Liver (tissue), 9 donors: Measurements from ENCODE around the gene CDC40. TPM values are rescaled to one million over a fixed set of nuclear protein-coding genes. Genes with fewer than 3 reads are reported as not detected.
"Not testable (repeated sequence)": the region's sequence is repeated elsewhere in the genome, so short reads cannot be mapped to it uniquely, and the experiment has no call there.

Source experiments
- DNase-seq: peaks from one replicate; pipeline ENCODE4 v3.0.0-alpha.2; 2017; ENCODE audit warnings: low spot score
- H3K27ac ChIP-seq, 2 donors: one replicate each; pipeline ENCODE4 v1.7.0; 2013; ENCODE audit warnings: inconsistent platforms in 2 of 2, low read length in 2 of 2, control low read depth in 1 of 2, low read depth in 1 of 2, mild to moderate bottlenecking in 1 of 2
- H3K27me3 ChIP-seq, 4 donors: one replicate each; pipeline versions ENCODE4 v1.6.1 to v1.7.0; 2013; ENCODE audit warnings: low read length in 3 of 4, inconsistent platforms in 1 of 4, mild to moderate bottlenecking in 1 of 4, moderate library complexity in 1 of 4; ENCODE audit not compliant: control insufficient read depth in 4 of 4, insufficient read depth in 4 of 4
- H3K36me3 ChIP-seq, 4 donors: one replicate each; pipeline versions ENCODE4 v1.6.1 to v1.7.0; 2013; ENCODE audit warnings: low read length in 3 of 4, mild to moderate bottlenecking in 3 of 4, low read depth in 1 of 4, moderate library complexity in 1 of 4; ENCODE audit not compliant: control insufficient read depth in 4 of 4, insufficient read depth in 3 of 4
- H3K4me1 ChIP-seq, 4 donors: one replicate each; pipeline versions ENCODE4 v1.6.1 to v1.7.0; 2013; ENCODE audit warnings: low read length in 3 of 4, mild to moderate bottlenecking in 3 of 4, moderate library complexity in 1 of 4; ENCODE audit not compliant: control insufficient read depth in 4 of 4, insufficient read depth in 4 of 4
- H3K4me3 ChIP-seq, 3 donors: one replicate each; pipeline versions ENCODE4 v1.6.1 to v1.7.0; 2013; ENCODE audit warnings: low read length in 3 of 3, control low read depth in 1 of 3, low read depth in 1 of 3, mild to moderate bottlenecking in 1 of 3
- H3K9ac ChIP-seq, 2 donors: one replicate each; pipeline ENCODE4 v1.7.0; 2013; ENCODE audit warnings: low read length in 2 of 2, mild to moderate bottlenecking in 2 of 2, moderate library complexity in 2 of 2, control low read depth in 1 of 2, low read depth in 1 of 2
- H3K9me3 ChIP-seq, 4 donors: one replicate each; pipeline versions ENCODE4 v1.6.1 to v1.7.0; 2013; ENCODE audit warnings: low read length in 3 of 4; ENCODE audit not compliant: control insufficient read depth in 4 of 4
- EGR1 ChIP-seq, 2 donors: IDR thresholded peaks; 2 replicates each; pipeline ENCODE4 v1.6.1; 2016 to 2018; ENCODE audit warnings: antibody characterized with exemption in 2 of 2, low read depth in 2 of 2
- FOXA1 ChIP-seq: IDR thresholded peaks from 2 replicates; pipeline ENCODE4 v1.6.1; 2016; ENCODE audit warnings: antibody characterized with exemption
- FOXA2 ChIP-seq: IDR thresholded peaks from 2 replicates; pipeline ENCODE4 v1.6.1; 2016; ENCODE audit warnings: antibody characterized with exemption
- GABPA ChIP-seq, 2 donors: IDR thresholded peaks in 1 of 2; conservative IDR thresholded peaks in 1 of 2; 2 replicates each; pipeline ENCODE4 v1.6.1; 2016; ENCODE audit warnings: antibody characterized with exemption in 2 of 2, mild to moderate bottlenecking in 1 of 2, moderate library complexity in 1 of 2
- HNF4A ChIP-seq, 2 donors: conservative IDR thresholded peaks; 2 replicates each; pipeline ENCODE4 v1.6.1; 2016; ENCODE audit warnings: antibody characterized with exemption in 2 of 2, mild to moderate bottlenecking in 2 of 2
- HNF4G ChIP-seq: IDR thresholded peaks from 2 replicates; pipeline ENCODE4 v1.6.1; 2016; ENCODE audit warnings: antibody characterized with exemption
- JUND ChIP-seq, 2 donors: IDR thresholded peaks; 2 replicates each; pipeline ENCODE4 v1.6.1; 2016; ENCODE audit warnings: antibody characterized with exemption in 2 of 2
- NR2F2 ChIP-seq: IDR thresholded peaks from 2 replicates; pipeline ENCODE4 v1.6.1; 2016; ENCODE audit warnings: antibody characterized with exemption
- RAD21 ChIP-seq, 2 donors: IDR thresholded peaks; 2 replicates each; pipeline ENCODE4 v1.6.1; 2016; ENCODE audit warnings: antibody characterized with exemption in 2 of 2, mild to moderate bottlenecking in 2 of 2
- RXRA ChIP-seq, 2 donors: IDR thresholded peaks; 2 replicates each; pipeline ENCODE4 v1.6.1; 2017 to 2018; ENCODE audit warnings: antibody characterized with exemption in 2 of 2, mild to moderate bottlenecking in 1 of 2
- SP1 ChIP-seq: IDR thresholded peaks from 2 replicates; pipeline ENCODE4 v1.6.1; 2018; ENCODE audit warnings: antibody characterized with exemption, mild to moderate bottlenecking
- TAF1 ChIP-seq: conservative IDR thresholded peaks from 2 replicates; pipeline ENCODE4 v1.6.1; 2016; ENCODE audit warnings: antibody characterized with exemption, mild to moderate bottlenecking
- YY1 ChIP-seq: IDR thresholded peaks from 2 replicates; pipeline ENCODE4 v1.6.1; 2016; ENCODE audit warnings: antibody characterized with exemption, mild to moderate bottlenecking
- WGBS: extraction: QIAGEN DNeasy Blood & Tissue Kit; methylation state at CpG from one replicate; pipeline ENCODE4 v1.1.7; 2013; 5-methylcytosine and 5-hydroxymethylcytosine counted together
- polyA plus RNA-seq, 2 donors: library from polyadenylated mRNA; stranded (reverse) in 1 of 2; unstranded in 1 of 2; fragments of 200-250 nt in 1 of 2; fragments of >200 nt in 1 of 2; fragmentation: Nextera tagmentation in 1 of 2; extraction: Ambion mirVana in 1 of 2; gene quantifications; one replicate each; pipeline versions ENCODE4 v1.2.1 to v1.2.3, GENCODE V29; 2013 to 2015
- total RNA-seq, 2 donors: library from RNA; depleted of rRNA; stranded (reverse); fragments of >200 nt; gene quantifications; one replicate each; pipeline ENCODE4 v1.2.3, GENCODE V29; 2014
- TF ChIP-seq, protein P1 (sequence below): IDR thresholded peaks from 2 replicates; pipeline ENCODE4 v1.6.1; 2016; ENCODE audit warnings: antibody characterized with exemption
- TF ChIP-seq, protein P2 (sequence below): IDR thresholded peaks from 2 replicates; pipeline ENCODE4 v1.6.1; 2016; ENCODE audit warnings: antibody characterized with exemption
- TF ChIP-seq, protein P3 (sequence below): IDR thresholded peaks from 2 replicates; pipeline ENCODE4 v1.6.1; 2016; ENCODE audit warnings: antibody characterized with exemption
- TF ChIP-seq, protein P4 (sequence below): fragments of 150-350 bp; IDR thresholded peaks from 2 replicates; pipeline ENCODE4 v1.5.1; 2017; ENCODE audit warnings: improper control_type of control experiment, low read depth, low read length; ENCODE audit not compliant: missing input control
- TF ChIP-seq, protein P5 (sequence below): IDR thresholded peaks from 2 replicates; pipeline ENCODE4 v1.6.1; 2016; ENCODE audit warnings: antibody characterized with exemption, mild to moderate bottlenecking
- donor health status: healthy.
- donor health status: healthy.
- donor health status: healthy.
- donor health status: healthy.
- donor health status: healthy.

Gene CDC40
- total and polyA plus RNA-seq, 4 donors: 6.7 to 19.8 (median 13.3) TPM

DNA sequence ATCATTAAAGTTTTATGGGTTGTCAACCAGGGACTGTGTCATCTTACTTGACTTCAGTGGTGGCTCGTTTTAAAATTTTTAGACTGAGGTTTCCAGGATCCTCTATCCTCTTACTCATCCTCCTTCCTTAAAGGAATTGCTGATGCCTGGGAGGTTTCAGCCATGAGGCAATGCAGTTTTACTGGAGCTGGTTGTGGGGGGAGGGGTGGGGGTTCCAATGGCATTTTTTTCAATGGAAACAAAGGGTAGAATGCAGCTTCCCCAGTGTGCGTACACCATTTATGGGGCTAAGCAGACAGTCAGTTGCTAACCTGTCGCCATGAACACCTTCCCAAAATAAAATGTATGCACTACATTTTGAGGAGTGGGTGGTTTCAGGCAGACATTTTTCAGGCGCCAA is 89.9 kb downstream of the CDC40 start:
- no peak for DNase-seq
- H3K4me3 ChIP-seq: no peak overlapping the region
- WGBS: 78% methylated on average over 4 of the region's 4 CpGs
- no peak overlapping the region for H3K27ac ChIP-seq
- H3K4me1 ChIP-seq: no peaks in the 10 kb centered on the region
- no peaks in the 10 kb centered on the region for H3K27me3 ChIP-seq
- H3K36me3 ChIP-seq: no peaks in the 10 kb centered on the region
- TF ChIP-seq, protein P1, sequence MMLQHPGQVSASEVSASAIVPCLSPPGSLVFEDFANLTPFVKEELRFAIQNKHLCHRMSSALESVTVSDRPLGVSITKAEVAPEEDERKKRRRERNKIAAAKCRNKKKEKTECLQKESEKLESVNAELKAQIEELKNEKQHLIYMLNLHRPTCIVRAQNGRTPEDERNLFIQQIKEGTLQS: no peak
- no peak for TF ChIP-seq FOXA1
- no peak for TF ChIP-seq TAF1
- no peak for TF ChIP-seq SP1
- no peak for TF ChIP-seq RXRA (IDR thresholded peaks at IDR 0.05)
- H3K9ac ChIP-seq: no peak overlapping the region
- H3K9me3 ChIP-seq: no peaks in the 10 kb centered on the region

DNA sequence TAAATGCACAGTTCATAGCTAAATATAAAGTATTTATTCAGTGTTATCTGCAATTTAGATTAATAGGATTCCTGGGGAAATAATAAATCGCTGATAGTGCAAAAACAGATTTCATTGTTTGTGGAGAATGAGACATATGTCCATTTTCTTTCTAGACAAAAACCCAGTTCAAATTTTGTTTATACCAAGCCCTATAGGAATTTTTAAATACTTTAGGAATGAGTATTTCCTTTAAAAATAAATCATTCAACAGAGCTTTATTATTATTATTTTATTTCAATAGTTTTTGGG is 91.5 kb downstream of the CDC40 start:
- Histone ChIP-seq H3K27ac (no peak overlapping the region), H3K4me1 (no peaks in the 10 kb centered on the region), H3K27me3 (no peaks in the 10 kb centered on the region), H3K4me3 (no peak overlapping the region), H3K9me3 (no peaks in the 10 kb centered on the region), H3K9ac (no peak overlapping the region), H3K36me3 (no peaks in the 10 kb centered on the region)
- no peak for DNase-seq
- no peak for TF ChIP-seq HNF4A (conservative IDR thresholded peaks at IDR 0.05)
- no peak for TF ChIP-seq RXRA (IDR thresholded peaks at IDR 0.05)
- TF ChIP-seq EGR1 (IDR thresholded peaks at IDR 0.05; ENCODE audit: low read depth in 2 of 2): no peak
- TF ChIP-seq, protein P2, sequence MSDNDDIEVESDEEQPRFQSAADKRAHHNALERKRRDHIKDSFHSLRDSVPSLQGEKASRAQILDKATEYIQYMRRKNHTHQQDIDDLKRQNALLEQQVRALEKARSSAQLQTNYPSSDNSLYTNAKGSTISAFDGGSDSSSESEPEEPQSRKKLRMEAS: no peak
- TF ChIP-seq JUND (IDR thresholded peaks at IDR 0.05): no peak
- no peak for TF ChIP-seq HNF4G
- TF ChIP-seq, protein P3, sequence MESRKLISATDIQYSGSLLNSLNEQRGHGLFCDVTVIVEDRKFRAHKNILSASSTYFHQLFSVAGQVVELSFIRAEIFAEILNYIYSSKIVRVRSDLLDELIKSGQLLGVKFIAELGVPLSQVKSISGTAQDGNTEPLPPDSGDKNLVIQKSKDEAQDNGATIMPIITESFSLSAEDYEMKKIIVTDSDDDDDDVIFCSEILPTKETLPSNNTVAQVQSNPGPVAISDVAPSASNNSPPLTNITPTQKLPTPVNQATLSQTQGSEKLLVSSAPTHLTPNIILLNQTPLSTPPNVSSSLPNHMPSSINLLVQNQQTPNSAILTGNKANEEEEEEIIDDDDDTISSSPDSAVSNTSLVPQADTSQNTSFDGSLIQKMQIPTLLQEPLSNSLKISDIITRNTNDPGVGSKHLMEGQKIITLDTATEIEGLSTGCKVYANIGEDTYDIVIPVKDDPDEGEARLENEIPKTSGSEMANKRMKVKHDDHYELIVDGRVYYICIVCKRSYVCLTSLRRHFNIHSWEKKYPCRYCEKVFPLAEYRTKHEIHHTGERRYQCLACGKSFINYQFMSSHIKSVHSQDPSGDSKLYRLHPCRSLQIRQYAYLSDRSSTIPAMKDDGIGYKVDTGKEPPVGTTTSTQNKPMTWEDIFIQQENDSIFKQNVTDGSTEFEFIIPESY: no peak
- TF ChIP-seq RAD21 (IDR thresholded peaks at IDR 0.05): no peak
- no peak for TF ChIP-seq NR2F2
- TF ChIP-seq, protein P4, sequence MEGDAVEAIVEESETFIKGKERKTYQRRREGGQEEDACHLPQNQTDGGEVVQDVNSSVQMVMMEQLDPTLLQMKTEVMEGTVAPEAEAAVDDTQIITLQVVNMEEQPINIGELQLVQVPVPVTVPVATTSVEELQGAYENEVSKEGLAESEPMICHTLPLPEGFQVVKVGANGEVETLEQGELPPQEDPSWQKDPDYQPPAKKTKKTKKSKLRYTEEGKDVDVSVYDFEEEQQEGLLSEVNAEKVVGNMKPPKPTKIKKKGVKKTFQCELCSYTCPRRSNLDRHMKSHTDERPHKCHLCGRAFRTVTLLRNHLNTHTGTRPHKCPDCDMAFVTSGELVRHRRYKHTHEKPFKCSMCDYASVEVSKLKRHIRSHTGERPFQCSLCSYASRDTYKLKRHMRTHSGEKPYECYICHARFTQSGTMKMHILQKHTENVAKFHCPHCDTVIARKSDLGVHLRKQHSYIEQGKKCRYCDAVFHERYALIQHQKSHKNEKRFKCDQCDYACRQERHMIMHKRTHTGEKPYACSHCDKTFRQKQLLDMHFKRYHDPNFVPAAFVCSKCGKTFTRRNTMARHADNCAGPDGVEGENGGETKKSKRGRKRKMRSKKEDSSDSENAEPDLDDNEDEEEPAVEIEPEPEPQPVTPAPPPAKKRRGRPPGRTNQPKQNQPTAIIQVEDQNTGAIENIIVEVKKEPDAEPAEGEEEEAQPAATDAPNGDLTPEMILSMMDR: no peak
- TF ChIP-seq GABPA (IDR thresholded peaks at IDR 0.05 in 1 of 2, conservative IDR thresholded peaks at IDR 0.05 in 1 of 2): no peak
- TF ChIP-seq SP1: no peak
- TF ChIP-seq YY1: no peak
- no peak for TF ChIP-seq FOXA2
- TF ChIP-seq, protein P1: no peak
- TF ChIP-seq, protein P5, sequence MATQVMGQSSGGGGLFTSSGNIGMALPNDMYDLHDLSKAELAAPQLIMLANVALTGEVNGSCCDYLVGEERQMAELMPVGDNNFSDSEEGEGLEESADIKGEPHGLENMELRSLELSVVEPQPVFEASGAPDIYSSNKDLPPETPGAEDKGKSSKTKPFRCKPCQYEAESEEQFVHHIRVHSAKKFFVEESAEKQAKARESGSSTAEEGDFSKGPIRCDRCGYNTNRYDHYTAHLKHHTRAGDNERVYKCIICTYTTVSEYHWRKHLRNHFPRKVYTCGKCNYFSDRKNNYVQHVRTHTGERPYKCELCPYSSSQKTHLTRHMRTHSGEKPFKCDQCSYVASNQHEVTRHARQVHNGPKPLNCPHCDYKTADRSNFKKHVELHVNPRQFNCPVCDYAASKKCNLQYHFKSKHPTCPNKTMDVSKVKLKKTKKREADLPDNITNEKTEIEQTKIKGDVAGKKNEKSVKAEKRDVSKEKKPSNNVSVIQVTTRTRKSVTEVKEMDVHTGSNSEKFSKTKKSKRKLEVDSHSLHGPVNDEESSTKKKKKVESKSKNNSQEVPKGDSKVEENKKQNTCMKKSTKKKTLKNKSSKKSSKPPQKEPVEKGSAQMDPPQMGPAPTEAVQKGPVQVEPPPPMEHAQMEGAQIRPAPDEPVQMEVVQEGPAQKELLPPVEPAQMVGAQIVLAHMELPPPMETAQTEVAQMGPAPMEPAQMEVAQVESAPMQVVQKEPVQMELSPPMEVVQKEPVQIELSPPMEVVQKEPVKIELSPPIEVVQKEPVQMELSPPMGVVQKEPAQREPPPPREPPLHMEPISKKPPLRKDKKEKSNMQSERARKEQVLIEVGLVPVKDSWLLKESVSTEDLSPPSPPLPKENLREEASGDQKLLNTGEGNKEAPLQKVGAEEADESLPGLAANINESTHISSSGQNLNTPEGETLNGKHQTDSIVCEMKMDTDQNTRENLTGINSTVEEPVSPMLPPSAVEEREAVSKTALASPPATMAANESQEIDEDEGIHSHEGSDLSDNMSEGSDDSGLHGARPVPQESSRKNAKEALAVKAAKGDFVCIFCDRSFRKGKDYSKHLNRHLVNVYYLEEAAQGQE: no peak
- TF ChIP-seq FOXA1: no peak
- TF ChIP-seq TAF1: no peak
- WGBS: 82% methylated on average over 1 of the region's 1 CpG

DNA sequence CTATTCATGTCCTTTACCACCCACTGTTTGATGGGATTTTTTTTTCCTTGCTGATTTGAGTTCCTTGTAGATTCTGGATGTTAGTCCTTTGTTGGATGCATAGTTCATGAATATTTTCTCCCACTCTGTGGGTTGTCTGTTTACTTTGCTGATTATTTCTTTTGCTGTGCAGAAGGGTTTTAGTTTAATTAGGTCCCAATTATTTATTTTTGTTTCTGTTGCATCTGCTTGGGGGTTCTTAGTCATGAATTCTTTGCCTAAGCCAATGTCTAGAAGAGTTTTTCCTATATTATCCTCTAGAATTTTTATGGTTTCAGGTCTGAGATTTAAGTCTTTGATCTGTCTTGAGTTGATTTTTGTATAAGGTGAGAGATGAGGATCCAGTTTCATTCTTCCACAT is 92.6 kb downstream of the CDC40 start:
- H3K36me3 ChIP-seq, H3K4me3 ChIP-seq, H3K9me3 ChIP-seq: not testable (repeated sequence)

More for the DNA sequence above, 92.6 kb downstream of the CDC40 start:
- not testable (repeated sequence) for H3K9ac ChIP-seq, H3K27ac ChIP-seq, H3K4me1 ChIP-seq, DNase-seq, H3K27me3 ChIP-seq
